K562 (cell line): ENCODE results near the gene PATJ. TPM values are rescaled to one million over a fixed set of nuclear protein-coding genes. Genes with fewer than 3 reads are reported as not detected.

ENCODE experiments used
- BCOR ChIP-seq: fragments of 450-650 bp; IDR thresholded peaks from 2 replicates; pipeline ENCODE4 v1.6.1; 2016
- CEBPG ChIP-seq, 3 experiments: fragments of 200-800 bp in 1 of 3; sonication (Bioruptor generic) in 1 of 3; sonication (generic) in 1 of 3; formaldehyde crosslinking in 1 of 3; IDR thresholded peaks in 2 of 3; conservative IDR thresholded peaks in 1 of 3; 2 replicates each; pipeline versions ENCODE4 v1.6.1 to v1.8.0; 2016 to 2022; ENCODE audit warnings: missing compliant biosample characterization in 2 of 3, missing genetic modification characterization in 2 of 3, mild to moderate bottlenecking in 1 of 3, missing genetic modification reagents in 1 of 3
- CREBBP ChIP-seq: IDR thresholded peaks from one replicate; pipeline ENCODE4 v1.6.1; 2012; ENCODE audit warnings: low read depth, mild to moderate bottlenecking, control low read depth, inconsistent platforms, low read length
- ETV5 ChIP-seq: sonication (generic); formaldehyde crosslinking; IDR thresholded peaks from 2 replicates; pipeline ENCODE4 v1.4.0; 2020; ENCODE audit warnings: low read depth, mild to moderate bottlenecking, missing genetic modification reagents
- FOXK1 ChIP-seq: sonication (generic); formaldehyde crosslinking; IDR thresholded peaks from 2 replicates; pipeline ENCODE4 v1.8.0; 2022; ENCODE audit warnings: missing genetic modification reagents, mild to moderate bottlenecking, borderline replicate concordance
- FOXP1 ChIP-seq: sonication (generic); formaldehyde crosslinking; IDR thresholded peaks from 2 replicates; pipeline ENCODE4 v1.8.0; 2022; ENCODE audit warnings: mild to moderate bottlenecking, missing genetic modification reagents
- GATAD2B ChIP-seq: fragments of 450-650 bp; IDR thresholded peaks from 2 replicates; pipeline ENCODE4 v1.6.1; 2017; ENCODE audit warnings: mild to moderate bottlenecking, borderline replicate concordance
- HNRNPUL1 ChIP-seq: fragments of 200-400 bp; formaldehyde crosslinking; IDR thresholded peaks from 2 replicates; pipeline ENCODE4 v1.6.1; 2017; ENCODE audit warnings: low read length
- PHB2 ChIP-seq: fragments of 450-650 bp; IDR thresholded peaks from 2 replicates; pipeline ENCODE4 v1.6.1; 2017; ENCODE audit warnings: low read depth
- SMARCA4 ChIP-seq: fragments of 450-650 bp; IDR thresholded peaks from 2 replicates; pipeline ENCODE4 v1.6.1; 2016
- U2AF1 ChIP-seq: fragments of 200-400 bp; formaldehyde crosslinking; optimal IDR thresholded peaks from 2 replicates; pipeline ENCODE3; 2017; ENCODE audit warnings: mild to moderate bottlenecking, low read depth, low read length, moderate library complexity
- ZNF174 ChIP-seq: fragments of 250-450 bp; sonication (Bioruptor Pico); IDR thresholded peaks from 2 replicates; pipeline ENCODE4 v1.4.0; 2020; ENCODE audit warnings: mild to moderate bottlenecking
- ZNF232 ChIP-seq: sonication (generic); formaldehyde crosslinking; IDR thresholded peaks from 2 replicates; pipeline ENCODE4 v1.8.0; 2022; ENCODE audit warnings: mild to moderate bottlenecking, missing genetic modification reagents
- ZNF263 ChIP-seq: sonication (generic); formaldehyde crosslinking; IDR thresholded peaks from 2 replicates; pipeline ENCODE4 v1.8.0; 2022; ENCODE audit warnings: mild to moderate bottlenecking, missing genetic modification reagents, borderline replicate concordance
- ZNF586 ChIP-seq: fragments of 450-650 bp; formaldehyde crosslinking; conservative IDR thresholded peaks from 2 replicates; pipeline ENCODE4 v1.4.0; 2020; ENCODE audit warnings: mild to moderate bottlenecking, moderate library complexity
- ZSCAN29 ChIP-seq: fragments of 450-650 bp; IDR thresholded peaks from 2 replicates; pipeline ENCODE4 v1.6.1; 2017
- polyA plus RNA-seq, 8 experiments: library from polyadenylated mRNA; depleted of rRNA in 4 of 8; stranded (reverse) in 5 of 8; unstranded in 3 of 8; fragments of >200 nt; fragmentation: Nextera tagmentation in 2 of 8; fragmentation: Illumina TruSeq in 1 of 8; extraction: Ambion mirVana in 2 of 8; extraction: Trizol in 1 of 8; gene quantifications; 2 replicates each; pipeline versions ENCODE4 v1.2.1 to v1.2.3, GENCODE V29; 2011 to 2014; ENCODE audit warnings: inconsistent platforms in 1 of 8, missing spikeins in 1 of 8
- total RNA-seq, 7 experiments: library from RNA; depleted of rRNA in 6 of 7; stranded (reverse); fragments of >200 nt in 6 of 7; fragmentation: Illumina TruSeq in 2 of 7; extraction: Trizol in 2 of 7; gene quantifications; 2 replicates each; pipeline versions ENCODE4 v1.2.1 to v1.2.3, GENCODE V29; 2011 to 2021; ENCODE audit warnings: low replicate concordance in 1 of 7
- TF ChIP-seq, protein P1 (sequence below): sonication (generic); formaldehyde crosslinking; IDR thresholded peaks from 2 replicates; pipeline ENCODE4 v1.8.0; 2023; ENCODE audit warnings: mild to moderate bottlenecking, missing genetic modification reagents
- TF ChIP-seq, protein P2 (sequence below): fragments of 250-450 bp; sonication (Bioruptor Pico); IDR thresholded peaks from 2 replicates; pipeline ENCODE4 v1.4.0; 2020

Gene PATJ
- total and polyA plus RNA-seq, 9 of the 15 experiments (the other 6 are each of a cell fraction or from before 2014, with no cell fraction given) = 0.22 TPM; not detected in 8

DNA sequence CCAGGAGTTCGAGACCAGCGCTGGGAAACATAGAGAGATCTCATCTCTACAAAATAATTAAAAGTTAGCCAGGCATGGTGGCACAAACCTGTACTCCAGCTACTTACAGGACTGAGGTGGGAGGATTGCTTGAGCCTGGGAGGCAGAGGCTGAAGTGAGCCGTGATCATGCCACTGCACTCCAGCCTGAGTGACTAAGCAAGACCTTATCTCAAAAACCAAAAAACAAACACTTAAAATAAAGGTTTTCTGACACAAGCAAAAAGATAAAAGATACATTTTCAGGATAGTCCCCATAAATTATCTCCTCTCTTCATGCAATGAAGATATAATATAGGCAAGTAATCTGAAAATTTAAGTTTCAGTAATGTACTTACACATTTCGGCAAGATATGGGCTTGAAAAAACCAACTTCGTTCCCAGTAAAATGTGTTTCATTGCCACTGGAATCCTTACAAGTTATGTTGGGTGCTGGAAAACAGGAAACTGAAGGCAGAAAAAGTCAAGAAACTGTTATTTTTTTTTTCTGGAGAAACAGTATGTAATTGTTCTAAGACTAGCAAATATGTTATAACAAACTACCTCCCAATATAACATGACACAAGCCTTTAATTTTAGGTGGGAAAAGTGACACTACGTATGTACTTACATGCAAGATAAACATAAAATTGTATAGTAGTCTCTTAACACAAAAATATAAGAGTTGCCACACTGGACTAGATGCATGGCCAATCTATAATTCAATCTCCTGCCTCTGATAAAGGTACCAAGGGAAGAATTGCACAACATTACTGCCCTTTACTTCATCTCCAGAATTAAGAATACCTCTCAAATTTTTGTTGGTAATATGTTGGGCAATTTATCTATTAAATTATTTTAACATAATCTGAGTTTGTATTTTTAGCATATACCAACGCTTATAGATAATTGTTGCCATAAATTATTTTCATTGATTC is 33.0 kb upstream of the PATJ start (continued):
- TF ChIP-seq, protein P1, sequence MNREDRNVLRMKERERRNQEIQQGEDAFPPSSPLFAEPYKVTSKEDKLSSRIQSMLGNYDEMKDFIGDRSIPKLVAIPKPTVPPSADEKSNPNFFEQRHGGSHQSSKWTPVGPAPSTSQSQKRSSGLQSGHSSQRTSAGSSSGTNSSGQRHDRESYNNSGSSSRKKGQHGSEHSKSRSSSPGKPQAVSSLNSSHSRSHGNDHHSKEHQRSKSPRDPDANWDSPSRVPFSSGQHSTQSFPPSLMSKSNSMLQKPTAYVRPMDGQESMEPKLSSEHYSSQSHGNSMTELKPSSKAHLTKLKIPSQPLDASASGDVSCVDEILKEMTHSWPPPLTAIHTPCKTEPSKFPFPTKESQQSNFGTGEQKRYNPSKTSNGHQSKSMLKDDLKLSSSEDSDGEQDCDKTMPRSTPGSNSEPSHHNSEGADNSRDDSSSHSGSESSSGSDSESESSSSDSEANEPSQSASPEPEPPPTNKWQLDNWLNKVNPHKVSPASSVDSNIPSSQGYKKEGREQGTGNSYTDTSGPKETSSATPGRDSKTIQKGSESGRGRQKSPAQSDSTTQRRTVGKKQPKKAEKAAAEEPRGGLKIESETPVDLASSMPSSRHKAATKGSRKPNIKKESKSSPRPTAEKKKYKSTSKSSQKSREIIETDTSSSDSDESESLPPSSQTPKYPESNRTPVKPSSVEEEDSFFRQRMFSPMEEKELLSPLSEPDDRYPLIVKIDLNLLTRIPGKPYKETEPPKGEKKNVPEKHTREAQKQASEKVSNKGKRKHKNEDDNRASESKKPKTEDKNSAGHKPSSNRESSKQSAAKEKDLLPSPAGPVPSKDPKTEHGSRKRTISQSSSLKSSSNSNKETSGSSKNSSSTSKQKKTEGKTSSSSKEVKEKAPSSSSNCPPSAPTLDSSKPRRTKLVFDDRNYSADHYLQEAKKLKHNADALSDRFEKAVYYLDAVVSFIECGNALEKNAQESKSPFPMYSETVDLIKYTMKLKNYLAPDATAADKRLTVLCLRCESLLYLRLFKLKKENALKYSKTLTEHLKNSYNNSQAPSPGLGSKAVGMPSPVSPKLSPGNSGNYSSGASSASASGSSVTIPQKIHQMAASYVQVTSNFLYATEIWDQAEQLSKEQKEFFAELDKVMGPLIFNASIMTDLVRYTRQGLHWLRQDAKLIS (CRISPR knock-in tag) = no peak
- no peak for TF ChIP-seq FOXK1 (CRISPR knock-in tag)
- TF ChIP-seq PHB2 = no peak
- TF ChIP-seq, protein P2, sequence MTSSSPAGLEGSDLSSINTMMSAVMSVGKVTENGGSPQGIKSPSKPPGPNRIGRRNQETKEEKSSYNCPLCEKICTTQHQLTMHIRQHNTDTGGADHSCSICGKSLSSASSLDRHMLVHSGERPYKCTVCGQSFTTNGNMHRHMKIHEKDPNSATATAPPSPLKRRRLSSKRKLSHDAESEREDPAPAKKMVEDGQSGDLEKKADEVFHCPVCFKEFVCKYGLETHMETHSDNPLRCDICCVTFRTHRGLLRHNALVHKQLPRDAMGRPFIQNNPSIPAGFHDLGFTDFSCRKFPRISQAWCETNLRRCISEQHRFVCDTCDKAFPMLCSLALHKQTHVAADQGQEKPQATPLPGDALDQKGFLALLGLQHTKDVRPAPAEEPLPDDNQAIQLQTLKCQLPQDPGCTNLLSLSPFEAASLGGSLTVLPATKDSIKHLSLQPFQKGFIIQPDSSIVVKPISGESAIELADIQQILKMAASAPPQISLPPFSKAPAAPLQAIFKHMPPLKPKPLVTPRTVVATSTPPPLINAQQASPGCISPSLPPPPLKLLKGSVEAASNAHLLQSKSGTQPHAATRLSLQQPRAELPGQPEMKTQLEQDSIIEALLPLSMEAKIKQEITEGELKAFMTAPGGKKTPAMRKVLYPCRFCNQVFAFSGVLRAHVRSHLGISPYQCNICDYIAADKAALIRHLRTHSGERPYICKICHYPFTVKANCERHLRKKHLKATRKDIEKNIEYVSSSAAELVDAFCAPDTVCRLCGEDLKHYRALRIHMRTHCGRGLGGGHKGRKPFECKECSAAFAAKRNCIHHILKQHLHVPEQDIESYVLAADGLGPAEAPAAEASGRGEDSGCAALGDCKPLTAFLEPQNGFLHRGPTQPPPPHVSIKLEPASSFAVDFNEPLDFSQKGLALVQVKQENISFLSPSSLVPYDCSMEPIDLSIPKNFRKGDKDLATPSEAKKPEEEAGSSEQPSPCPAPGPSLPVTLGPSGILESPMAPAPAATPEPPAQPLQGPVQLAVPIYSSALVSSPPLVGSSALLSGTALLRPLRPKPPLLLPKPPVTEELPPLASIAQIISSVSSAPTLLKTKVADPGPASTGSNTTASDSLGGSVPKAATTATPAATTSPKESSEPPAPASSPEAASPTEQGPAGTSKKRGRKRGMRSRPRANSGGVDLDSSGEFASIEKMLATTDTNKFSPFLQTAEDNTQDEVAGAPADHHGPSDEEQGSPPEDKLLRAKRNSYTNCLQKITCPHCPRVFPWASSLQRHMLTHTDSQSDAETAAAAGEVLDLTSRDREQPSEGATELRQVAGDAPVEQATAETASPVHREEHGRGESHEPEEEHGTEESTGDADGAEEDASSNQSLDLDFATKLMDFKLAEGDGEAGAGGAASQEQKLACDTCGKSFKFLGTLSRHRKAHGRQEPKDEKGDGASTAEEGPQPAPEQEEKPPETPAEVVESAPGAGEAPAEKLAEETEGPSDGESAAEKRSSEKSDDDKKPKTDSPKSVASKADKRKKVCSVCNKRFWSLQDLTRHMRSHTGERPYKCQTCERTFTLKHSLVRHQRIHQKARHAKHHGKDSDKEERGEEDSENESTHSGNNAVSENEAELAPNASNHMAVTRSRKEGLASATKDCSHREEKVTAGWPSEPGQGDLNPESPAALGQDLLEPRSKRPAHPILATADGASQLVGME (CRISPR knock-in tag) = no peak
- no peak for TF ChIP-seq ZNF232
- no peak for TF ChIP-seq FOXP1 (CRISPR knock-in tag)
- peak; percentile 96 for TF ChIP-seq SMARCA4
- TF ChIP-seq CREBBP = no peak
- TF ChIP-seq CEBPG (CRISPR knock-in tag; IDR thresholded peaks at IDR 0.05) = no peak
- peak; percentile 62 to 86 for TF ChIP-seq CEBPG (tag; conservative IDR thresholded peaks at IDR 0.05 in 1 of 2, IDR thresholded peaks at IDR 0.05 in 1 of 2)
- no peak for TF ChIP-seq ETV5
- TF ChIP-seq ZNF586 = no peak
- TF ChIP-seq BCOR = peak; percentile 51; the same call in 1 of the 2 replicates
- TF ChIP-seq ZSCAN29 = no peak
- TF ChIP-seq HNRNPUL1 = no peak
- peak; percentile 51; the same call in 1 of the 2 replicates for TF ChIP-seq GATAD2B
- no peak for TF ChIP-seq ZNF263
- TF ChIP-seq U2AF1 = no peak
- TF ChIP-seq ZNF174 (CRISPR knock-in tag) = no peak
